HG02885 (cell line): ENCODE measurements around the gene RAP1GAP.

Experiments
- ATAC-seq: cut with Tn5 transposase; IDR thresholded peaks from one replicate; pipeline ENCODE4 v1.9.1; 2021; ENCODE audit warnings: mild to moderate bottlenecking; ENCODE audit not compliant: unreplicated experiment, poor library complexity

Gene RAP1GAP

DNA sequence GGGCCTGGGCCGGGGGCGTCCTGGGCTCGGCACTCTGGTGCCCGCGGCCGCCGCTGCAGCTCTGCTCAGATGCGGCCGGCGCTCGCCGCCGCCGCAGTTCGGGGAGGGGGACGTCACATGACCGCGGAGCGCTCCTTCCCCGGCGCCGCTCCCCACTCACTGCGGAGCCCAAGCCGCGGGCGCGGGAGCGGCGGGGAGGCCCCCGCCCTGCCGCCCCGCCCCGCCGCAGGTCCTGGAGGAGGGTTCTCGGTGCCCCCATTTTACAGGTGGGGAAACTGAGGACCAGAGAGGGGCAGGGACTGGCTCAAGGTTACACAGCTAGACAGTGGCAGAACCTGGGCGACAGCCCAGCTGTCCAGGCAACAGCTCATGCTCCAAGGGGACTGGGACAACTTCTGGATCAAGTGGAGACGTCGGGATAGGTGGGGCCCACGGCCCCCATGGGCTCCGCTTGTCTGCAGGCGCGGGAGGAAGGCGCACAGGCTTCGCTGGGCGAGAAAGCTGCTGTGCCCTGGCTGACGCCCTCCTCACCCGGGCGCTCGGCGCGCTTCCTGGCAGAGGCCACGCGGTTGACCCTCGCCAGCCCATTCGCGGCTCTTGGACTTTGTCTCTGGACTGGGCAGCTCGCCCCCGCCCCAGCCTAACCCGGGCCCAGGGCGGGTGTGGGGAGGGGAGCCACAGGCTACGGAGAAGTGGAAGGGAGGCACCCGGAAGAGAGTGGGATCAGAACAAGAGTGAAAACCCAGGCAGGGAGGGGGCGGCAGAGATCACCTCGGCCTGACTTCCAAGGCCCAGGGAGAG lies at the start of gene RAP1GAP:
RAP1GAP (minus strand) TSS at position 100 of the 801 bp plus-strand sequence. CDS start 49,325 bp downstream, outside the sequence.
- ATAC-seq = no peak

DNA sequence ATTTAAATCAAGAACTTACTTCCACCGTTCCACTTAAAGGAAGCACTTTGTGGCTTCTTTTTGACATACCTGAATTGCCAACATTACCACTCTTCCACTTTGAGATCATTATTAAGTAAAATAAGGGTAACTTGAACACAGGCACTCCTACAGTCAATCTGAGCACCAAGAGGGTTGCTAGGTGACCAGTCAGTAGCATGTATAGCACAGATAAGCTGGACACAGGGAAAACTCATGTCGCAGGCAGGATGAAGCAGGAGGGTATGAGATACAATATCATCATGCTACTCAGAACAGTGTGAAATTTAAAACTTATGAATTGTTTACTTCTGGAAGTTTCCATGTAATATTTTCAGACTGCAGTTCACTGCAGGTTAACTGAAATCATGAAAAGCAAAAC lies 47.0 kb upstream of the RAP1GAP start:
- ATAC-seq = no peak

DNA sequence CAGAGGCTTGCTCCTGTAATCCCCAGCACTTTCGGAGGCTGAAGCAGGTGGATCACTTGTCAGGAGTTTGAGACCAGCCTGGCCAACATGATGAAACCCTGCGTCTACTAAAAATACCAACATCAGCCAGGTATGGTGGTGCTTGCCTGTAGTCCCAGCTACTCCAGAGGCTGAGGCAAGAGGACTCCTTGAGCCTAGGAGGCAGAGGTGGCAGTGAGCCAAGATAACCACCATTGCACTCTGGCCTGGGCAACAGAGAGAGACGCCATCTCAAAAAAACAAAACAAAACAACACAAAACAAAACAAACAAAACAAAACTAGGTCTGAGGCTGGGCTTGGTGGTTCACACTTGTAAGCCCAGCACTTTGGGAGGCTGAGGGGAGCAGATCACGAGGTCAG lies 38.7 kb upstream of the RAP1GAP start:
- no peak for ATAC-seq

DNA sequence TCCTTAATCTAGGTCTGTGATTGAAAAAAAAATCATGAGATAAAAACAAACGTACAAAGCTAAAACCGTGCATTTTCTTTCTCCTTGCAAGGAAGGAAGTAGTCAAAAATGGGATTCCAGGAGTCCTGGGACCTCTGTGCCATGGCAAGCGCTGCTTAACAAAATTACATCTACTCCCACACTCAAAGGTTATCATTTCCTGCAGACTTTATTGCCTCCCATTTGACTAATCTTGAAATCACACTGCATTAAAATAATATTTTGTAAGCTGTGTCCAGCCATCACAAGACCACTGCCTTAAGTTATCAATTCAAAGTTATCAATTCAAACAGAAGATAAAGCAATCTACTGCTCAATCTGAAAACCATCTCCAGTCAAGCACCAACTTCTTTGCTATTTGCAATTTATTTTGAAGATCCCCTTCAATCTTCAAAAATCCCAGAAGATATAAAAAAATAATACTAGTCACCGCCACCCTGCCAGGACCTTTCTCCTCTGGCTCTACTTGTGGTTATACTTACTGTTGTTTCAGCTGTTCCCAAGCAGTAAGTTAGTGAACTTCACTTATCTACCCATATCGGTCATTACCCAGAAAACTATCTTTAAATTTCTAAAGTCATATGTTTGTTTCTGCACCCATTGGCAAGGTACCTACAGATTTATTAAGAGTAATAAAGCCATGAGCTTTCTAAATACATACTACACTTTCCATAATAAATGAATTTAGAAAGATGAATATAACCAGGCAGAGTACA lies 38.1 kb upstream of the RAP1GAP start:
- ATAC-seq = no peak

DNA sequence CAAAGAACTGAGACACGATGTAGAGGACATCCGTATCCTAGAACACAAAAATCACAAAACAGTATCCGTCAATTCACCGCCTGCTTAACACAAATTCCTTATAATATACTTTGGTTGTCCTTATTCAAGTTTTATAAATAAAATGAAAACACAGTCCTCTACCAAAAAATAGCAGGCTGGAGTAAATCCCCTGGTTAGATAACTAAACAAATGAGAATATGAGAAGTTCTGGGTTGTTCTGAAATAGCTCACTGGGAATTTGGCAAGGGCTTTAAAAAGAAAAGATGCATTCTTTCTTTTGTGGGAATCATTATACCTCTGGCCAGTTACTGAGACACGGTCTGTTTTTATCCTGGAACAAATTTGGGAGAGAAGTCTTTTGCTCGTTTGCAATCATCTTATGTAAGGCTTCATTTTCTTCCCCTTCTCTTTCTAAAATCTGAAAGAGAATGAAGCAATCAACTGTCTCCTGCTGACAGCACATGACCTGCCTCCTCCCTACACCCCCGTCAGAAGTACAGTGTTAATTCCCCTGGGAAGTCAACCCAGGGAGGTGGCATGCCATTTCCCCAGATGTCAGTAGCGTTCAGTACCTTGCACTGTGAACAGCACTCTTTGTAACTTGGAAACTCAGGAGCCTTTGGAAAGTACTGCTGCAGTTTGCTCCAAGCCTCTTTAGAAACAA lies 37.1 kb upstream of the RAP1GAP start:
- no peak for ATAC-seq

DNA sequence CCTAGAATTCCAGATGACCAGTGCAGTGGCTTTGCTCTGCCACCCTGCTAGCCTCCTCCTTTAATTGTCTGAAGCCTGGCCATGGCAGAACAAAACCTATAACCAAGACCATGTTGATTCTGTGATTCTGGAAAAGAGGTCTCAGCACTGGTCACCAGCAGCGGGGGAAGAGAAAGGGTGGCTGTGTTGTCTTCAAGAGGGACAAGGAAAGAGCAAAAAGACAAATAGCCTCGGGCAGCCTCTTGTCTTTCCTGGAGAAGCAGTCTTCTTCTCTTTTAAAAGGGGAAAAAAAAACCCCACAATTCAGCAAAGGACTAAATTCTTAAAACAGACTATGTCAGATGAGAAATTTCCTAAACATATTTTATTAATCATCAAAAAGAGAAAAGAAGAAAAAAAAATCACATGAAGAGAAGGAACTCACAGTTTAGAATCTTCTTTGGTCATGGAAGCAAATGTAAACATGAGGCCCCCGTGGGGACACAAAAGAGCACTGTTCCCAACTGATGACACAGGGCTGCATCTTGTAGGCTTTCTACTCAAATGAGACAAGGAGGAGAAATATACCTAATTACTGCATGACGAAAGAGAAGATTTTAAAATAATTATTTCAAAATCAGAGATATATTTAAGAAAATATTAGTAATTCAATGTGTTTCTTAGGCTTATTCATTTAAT lies 36.3 kb upstream of the RAP1GAP start:
- ATAC-seq = no peak

DNA sequence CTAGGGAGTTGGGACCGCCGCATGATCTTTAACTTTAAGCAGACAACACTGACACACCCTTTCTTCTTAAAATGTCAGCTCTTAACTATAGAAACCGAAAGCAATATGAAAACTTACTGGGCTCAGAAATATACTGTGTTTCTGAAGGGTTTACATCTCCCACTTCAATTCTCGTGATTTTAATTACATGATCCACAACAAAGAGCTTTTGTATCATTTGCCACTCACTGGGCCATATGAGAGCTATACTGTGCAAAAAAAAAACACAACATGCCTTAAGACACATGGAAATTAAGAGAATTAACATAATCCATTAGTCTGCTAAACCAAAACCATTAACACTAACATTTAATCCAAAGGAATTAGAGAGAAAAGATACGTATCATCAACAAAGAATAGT lies 35.0 kb upstream of the RAP1GAP start:
- ATAC-seq = no peak

DNA sequence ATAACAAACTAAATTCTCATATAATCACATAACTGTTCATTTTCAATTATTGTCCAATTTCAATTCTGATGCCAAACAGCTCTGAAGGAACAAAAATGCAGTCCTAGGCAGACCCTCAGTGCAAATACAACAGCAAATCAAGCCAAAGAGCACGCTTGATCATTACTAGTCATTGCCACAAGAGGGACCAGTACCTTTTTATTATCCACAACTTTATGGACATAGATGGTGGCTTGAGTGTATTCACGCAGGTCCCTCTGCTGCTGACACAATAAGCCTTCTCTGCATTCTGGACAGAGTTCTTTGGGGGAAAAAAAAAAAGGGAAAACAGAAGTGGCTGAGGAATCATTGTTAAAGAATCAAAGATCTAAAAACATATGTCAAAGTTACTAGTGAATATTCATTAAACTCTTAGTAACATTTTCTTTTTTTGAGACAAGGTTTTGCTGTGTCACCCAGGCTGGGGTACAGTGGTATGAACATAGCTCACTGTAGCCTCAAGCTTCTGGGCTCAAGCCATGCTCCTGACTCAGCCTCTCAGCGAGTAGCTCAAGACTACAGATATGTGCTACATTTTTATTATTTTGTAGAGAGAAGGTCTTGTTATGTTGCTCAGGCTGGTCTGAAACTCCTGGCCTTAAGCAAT lies 34.3 kb upstream of the RAP1GAP start:
- ATAC-seq = no peak

DNA sequence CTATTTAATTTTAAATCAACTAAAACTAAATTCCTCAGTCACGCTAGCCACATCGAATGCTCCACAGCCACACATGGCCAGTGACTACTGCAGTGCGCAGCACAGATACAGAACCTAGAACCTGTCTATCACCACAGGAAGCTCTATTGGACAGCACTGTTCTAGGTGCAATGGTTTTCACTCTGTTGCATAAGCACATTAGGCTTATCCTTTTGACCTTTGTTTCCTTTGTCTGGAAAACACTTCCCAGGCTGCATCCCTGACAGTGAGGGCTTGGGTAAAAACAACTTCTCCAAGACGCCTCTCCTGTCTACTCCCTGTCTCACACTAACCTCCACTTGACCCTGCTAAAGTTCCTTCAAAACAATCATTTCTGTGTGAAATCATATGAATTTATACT lies 33.6 kb upstream of the RAP1GAP start:
- ATAC-seq = no peak

DNA sequence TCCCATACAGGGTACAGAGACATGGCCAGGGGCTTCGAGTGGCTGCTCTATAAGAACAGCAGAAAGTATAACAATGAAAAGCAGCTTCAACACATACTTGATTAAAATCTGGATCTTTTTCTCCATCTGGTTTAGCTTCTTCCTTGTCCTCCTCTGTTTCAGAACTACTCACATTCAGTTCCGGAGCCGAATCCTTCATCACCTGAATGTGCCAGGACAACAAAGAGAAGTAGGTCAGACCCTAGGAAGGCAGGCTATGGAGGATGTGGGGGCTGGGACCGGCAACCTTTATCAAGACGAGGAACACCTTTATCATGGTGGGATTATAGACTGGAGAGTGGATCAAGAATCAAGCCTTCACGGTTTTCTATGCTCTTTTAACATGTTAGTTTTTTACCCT lies 32.2 kb upstream of the RAP1GAP start:
- no peak for ATAC-seq

DNA sequence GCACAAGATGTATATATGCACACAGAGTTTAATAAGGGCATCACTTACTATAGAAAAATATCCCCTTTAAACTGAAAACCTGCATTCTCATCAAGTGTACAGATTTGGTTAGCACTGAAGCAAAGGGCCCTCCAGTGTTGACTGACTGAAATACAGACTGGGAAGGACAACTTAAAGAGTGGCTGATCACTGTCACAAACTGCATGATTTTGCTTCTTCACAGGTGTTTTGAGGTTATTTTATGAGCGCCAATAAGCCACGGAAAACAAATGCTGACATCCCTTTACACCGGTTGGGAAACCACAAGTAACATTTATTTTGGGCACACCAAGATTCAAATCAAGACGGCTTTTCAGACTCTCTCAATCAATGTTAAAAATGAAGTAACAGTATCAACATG lies 30.9 kb upstream of the RAP1GAP start:
- no peak for ATAC-seq

DNA sequence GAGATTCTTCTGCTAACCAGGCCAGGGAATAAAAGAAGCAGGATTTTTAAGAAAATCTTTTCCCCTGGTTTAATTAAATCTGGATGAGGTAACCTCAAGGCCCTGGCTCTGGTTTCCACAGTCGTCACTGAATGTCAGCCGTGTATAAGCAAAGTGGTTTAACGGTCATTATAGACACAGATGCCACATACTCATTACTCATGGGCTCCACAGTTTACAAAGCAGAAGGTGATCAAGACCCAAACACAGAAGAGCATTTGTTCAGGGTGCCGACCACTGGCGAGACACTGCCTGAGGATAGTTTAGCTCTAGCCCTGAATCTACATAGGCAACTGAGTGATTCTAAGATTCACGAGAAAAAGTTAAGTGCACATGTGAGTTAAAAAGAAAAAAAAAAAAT lies 27.8 kb upstream of the RAP1GAP start:
- no peak for ATAC-seq

DNA sequence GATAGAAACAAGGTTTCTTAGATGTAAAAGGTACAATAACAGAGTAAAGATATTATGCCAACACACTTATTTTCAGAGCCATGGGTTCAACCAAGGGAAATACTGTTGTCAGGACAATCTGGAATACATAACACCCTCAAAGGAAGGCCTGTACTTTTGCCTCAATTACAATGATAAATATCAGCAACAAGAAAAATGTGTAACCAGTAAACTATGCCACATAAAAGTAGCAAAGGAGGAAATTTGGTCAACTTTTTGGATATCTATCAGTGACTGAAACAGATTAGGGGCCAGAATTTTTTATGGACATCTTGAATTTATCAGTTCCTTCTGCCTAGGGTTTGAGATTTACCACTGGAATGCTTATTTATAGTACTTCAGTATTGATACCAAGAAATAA lies 24.6 kb upstream of the RAP1GAP start:
- ATAC-seq = no peak

DNA sequence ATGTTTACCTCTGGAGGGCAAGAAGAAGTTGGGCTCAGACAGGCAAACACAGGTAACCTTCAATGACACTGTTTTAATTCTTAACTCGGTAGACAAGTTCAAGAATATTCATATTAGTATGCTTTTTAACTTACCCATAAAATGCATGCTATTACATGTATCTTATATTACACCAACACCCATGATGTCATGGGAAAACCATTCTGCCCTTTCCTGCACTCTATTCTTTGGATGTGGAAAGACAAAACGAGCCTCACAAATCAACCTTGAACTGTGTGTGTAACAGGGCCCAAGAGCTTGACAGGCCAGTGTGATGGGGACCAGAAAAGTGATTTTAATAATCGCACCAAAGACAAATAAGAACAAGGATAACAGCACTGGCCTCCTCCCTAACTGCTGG lies 22.6 kb upstream of the RAP1GAP start:
- no peak for ATAC-seq

DNA sequence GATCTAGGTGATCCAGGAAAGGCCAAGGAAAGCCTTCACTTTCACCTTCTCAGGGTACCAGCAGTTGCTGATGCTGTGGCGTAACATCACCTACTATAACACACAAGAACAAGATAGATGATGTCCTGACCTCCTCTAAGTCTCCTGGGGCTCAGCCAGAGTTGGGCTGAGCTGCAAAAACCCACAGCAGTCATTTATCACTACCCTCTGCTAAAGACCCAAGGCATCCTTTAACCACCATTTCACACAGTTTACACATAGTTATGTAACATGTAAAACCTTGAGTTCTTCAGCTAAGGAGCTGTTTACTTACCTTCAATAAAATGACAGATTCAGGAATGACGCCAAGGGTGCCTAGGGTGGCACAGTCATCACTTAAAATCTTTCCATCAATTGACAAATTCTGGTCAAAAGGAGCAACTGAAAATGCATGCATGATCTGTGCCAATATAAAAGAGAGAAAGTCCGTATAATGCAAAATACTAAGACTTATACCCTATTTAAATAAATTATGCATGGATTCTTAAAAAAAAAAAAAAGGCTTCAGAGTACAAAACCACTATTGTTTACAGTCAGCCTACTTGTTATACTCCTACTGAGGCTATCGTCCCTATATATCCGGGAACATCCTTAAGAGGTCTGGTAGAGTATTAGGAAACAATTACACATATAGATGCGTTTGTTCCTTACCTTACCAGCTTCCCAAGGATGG lies 20.7 kb upstream of the RAP1GAP start:
- no peak for ATAC-seq

DNA sequence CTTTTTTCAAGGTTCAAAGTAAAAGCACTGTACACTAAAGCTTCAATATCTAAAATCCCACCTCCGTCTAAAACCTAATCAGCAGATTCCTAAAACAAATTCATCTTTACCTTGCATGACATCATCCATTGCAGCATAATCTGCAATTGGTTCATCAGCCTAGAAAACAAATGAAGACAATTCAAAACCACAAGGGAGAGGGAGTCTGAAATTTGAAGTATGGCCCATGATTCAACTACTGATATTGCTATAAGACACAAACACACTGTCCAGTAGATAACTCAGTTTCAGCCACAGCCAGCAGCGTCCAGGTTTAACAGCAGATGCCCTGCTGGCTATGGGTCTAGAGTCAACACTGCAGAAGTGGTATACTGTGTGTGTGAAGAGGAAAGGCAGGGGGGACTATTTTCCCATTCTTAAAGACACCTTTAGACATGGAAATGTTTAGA lies 17.9 kb upstream of the RAP1GAP start:
- ATAC-seq = no peak

DNA sequence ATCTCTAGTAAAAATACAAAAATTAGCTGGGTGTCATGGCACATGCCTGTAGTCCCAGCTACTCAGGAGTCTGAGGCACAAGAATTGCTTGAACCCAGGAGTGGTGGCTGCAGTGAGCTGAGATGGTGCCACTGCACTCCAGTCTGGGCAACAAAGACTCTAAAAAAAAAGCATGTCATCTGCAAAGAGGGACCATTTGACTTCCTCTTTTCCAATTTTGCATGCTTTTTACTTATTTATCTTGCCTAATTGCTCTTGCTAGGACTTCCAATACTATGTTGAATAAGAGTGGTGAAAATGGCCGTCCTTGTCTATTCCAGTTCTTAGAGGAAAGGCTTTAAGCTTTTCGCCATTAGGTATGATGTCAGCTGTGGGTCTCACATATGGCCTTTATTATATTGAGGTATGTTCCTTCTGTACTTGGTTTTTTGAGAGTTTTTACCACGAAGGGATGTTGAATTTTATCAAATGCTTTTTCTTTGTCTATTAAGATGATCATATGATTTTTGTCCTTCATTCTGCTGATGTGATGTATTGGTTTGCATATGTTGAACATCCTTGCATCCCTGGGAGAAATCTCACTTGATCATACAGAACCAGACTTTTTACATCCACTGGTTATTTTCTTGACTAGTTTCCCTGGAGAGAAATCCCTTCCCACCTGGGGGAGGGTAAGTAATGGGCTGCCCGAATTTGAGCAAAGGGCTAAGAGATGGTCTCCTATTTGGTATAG lies 17.0 kb upstream of the RAP1GAP start:
- ATAC-seq = no peak

DNA sequence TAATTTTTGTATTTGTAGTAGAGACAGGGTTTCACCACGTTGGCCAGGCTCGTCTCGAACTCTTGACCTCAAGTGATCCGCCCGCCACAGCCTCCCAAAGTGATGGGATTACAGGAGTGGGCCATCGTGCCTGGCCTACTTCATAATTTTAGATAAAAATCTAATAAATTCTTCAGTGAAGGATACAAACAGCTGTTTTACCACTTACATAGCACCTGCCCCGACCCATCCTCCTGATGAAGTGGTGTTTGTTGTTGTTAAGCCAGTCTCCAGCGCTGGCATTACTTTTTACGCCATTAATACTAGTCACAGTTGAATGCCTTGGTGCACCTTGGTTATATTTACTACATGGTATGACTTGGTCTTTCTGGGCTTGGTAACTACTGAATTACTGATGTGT lies 12.3 kb upstream of the RAP1GAP start:
- ATAC-seq = no peak

DNA sequence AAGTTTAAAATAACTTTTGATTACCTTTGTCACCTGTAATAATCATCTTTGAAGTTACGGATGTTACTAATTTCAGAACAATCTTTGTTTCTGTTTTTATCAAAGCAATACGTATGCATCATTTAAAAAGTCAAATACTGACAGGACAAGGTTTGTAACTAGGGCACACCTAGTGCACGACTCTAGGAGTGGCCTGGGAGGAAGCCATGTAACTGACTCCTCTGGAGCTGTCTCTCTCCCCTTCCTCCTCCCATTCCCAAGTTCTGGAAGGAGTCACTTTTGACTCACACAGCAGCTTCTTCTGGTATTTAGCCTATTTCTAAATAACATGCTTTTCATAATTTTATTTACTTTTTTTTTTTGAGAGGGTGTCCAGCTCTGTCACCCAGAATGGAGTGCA lies 11.8 kb upstream of the RAP1GAP start:
- ATAC-seq = no peak
